SK-N-MC (cell line): ENCODE measurements around the gene ERCC4.
"Not testable (repeated sequence)": the region's sequence is repeated elsewhere in the genome, so short reads cannot be mapped to it uniquely, and the experiment has no call there.

ENCODE experiments used
- DNase-seq: peaks from one replicate; pipeline ENCODE4 v3.0.0-alpha.2; 2011; ENCODE audit warnings: low read depth, low spot score
- H3K27ac ChIP-seq: fragments of 200-600 bp; sonication (generic); 2 replicates; pipeline ENCODE4 v1.5.1; 2016; ENCODE audit warnings: mixed run types
- H3K36me3 ChIP-seq: fragments of 200-600 bp; sonication (generic); 2 replicates; pipeline ENCODE4 v1.6.1; 2017; ENCODE audit warnings: antibody characterized with exemption, low read length, mixed read lengths; ENCODE audit not compliant: insufficient read depth
- H3K4me3 ChIP-seq: fragments of 200-600 bp; sonication (generic); 2 replicates; pipeline ENCODE4 v1.5.1; 2016
- H3K9ac ChIP-seq: fragments of 200-600 bp; sonication (generic); 2 replicates; pipeline ENCODE4 v1.8.0; 2017; ENCODE audit warnings: mixed run types, mixed read lengths; ENCODE audit not compliant: insufficient read length
- H3K9me3 ChIP-seq: fragments of 200-600 bp; sonication (generic); 2 replicates; pipeline ENCODE4 v1.6.1; 2017; ENCODE audit warnings: low read depth, mild to moderate bottlenecking, antibody characterized with exemption, low read length, moderate library complexity, mixed read lengths
- EZH2 ChIP-seq: fragments of 200-600 bp; sonication (generic); IDR thresholded peaks from one replicate; pipeline ENCODE4 v1.6.1; 2017; ENCODE audit warnings: antibody characterized with exemption
- FOXP2 ChIP-seq: optimal IDR thresholded peaks from 2 replicates; pipeline ENCODE3; 2011; ENCODE audit warnings: mild to moderate bottlenecking, moderate library complexity; ENCODE audit not compliant: insufficient read depth; ENCODE audit errors: extremely low read length, control extremely low read depth
- POLR2AphosphoS5 ChIP-seq: IDR thresholded peaks from 2 replicates; pipeline ENCODE4 v1.6.1; 2012; ENCODE audit warnings: mild to moderate bottlenecking, low read depth, low read length, borderline replicate concordance

The ERCC4 gene

DNA sequence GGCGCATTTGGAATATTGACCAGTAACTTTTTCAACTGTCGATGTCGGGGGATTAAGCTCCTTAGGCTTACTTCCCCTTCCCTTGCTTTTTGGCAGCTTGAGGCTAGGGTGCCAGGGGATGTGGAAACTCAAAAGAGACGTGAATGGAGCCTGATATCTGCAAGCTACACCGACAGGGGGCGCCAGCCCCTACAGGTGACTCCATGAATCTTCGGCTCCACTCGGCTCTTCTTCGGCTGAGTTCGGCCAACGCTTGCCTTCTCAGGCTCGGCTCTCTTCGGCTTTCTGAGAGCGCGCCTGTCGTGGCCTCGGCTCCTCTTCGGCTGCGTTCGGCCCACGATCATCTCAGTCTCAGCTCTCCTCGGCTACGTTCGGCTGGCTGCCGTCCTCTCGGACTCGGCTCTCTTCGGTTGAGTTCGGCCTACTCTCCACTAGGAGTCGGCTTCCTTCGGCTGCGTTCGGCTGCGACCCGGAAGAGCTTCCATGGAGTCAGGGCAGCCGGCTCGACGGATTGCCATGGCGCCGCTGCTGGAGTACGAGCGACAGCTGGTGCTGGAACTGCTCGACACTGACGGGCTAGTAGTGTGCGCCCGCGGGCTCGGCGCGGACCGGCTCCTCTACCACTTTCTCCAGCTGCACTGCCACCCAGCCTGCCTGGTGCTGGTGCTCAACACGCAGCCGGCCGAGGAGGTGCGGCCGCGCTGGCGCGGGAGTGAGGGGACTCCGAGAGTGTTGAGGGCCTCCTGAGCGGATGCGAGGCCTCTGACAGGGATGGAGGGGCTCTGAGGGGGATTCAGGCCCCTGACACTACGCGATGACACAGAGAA is at the start of gene ERCC4:
Gene ERCC4, plus strand, starts transcription at position 472 of the 827 bp plus-strand sequence. Its CDS starts 12 bp downstream, at position 484.
- peak within 1 kb of the TSS; percentile 93 for H3K9ac ChIP-seq

DNA sequence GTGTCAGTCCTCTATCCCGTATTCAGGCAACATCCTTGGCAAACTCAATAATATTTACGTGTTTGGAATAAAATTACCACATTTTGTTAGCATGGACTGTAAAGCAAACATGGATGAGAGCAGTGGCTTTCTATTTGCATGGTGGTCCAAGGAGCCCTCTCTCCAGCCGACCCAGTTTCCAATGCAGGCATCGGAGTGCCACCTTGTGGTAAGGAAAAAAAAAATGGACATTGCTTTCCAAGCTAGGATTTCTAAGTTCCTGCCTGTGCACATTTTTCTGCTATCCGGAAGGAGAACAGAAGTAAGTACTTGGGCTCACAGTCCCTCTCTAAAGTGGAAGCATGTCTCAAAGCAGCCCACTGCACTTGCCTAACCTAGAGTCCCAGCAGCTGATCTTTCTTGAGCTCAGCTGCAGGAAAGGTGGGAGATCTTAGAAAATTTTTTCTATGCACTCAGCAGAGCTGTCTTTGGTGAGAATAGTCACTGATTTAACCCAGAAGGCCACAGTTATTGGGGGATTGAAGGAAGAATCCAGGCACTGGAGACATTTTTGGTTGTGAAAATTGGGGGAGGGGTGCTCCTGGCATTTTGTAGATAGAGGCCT is 46.0 kb upstream of the ERCC4 start:
- TF ChIP-seq EZH2 (no peak), POLR2AphosphoS5 (no peak), FOXP2 (no peak)
- H3K27ac ChIP-seq = peak overlapping the region; percentile 76
- peak overlapping the region; percentile 50 for H3K9ac ChIP-seq
- no peaks in the 10 kb centered on the region for H3K36me3 ChIP-seq
- 0 out of 2 replicates have a peak overlapping the region, but pooled peaks have one; percentile 24 for H3K4me3 ChIP-seq
- DNase-seq = peak; percentile 62
- no peaks in the 10 kb centered on the region for H3K9me3 ChIP-seq

More for the DNA sequence above, at the start of gene ERCC4:
- H3K4me3 ChIP-seq = peak within 1 kb of the TSS; percentile 94
- peak within 1 kb of the TSS; percentile 95 for H3K27ac ChIP-seq
- peaks cover 13% of the 10 kb centered on the region for H3K36me3 ChIP-seq
- TF ChIP-seq POLR2AphosphoS5 = peak; percentile 83; the same call in 1 of the 2 replicates
- TF ChIP-seq FOXP2 = peak; percentile 94
- no peak for TF ChIP-seq EZH2
- H3K9me3 ChIP-seq = no peaks in the 10 kb centered on the region
- peak; percentile 95 for DNase-seq

DNA sequence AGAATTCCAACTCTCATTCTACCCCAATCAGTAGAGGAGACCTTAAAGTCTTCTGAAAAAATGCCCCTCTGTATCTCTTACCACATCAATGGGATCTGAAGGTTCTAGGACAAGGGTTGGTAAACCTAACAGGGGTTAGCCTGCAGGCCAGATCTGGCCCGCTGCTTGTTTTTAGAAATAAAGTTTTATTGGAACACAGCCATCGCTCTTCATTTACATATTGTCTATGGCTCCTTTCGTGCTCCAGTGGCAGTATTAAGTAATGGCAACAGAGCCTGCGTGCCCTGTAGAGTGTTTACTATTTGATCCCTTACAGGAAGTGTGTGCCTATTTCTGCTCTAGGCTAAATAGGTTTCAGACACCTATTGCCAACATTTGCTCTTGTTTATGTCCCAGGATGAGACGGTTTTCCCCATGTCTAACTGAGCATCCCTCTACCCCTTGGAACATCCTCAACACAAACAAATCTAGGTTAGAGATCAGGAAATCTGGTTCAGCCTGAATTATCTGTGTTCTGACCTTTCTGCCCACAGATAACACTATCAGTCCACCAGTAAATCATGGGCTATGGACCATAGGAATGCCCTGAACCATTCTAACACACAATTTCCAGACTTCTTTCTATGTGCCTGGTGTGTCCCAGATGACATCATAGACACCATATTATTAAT is 44.2 kb upstream of the ERCC4 start:
- no peak overlapping the region for H3K9ac ChIP-seq
- no peak overlapping the region for H3K27ac ChIP-seq
- H3K4me3 ChIP-seq = no peak overlapping the region
- TF ChIP-seq EZH2 = no peak
- TF ChIP-seq POLR2AphosphoS5 = no peak
- TF ChIP-seq FOXP2 = no peak
- H3K36me3 ChIP-seq = no peaks in the 10 kb centered on the region
- DNase-seq = no peak
- H3K9me3 ChIP-seq = no peaks in the 10 kb centered on the region

DNA sequence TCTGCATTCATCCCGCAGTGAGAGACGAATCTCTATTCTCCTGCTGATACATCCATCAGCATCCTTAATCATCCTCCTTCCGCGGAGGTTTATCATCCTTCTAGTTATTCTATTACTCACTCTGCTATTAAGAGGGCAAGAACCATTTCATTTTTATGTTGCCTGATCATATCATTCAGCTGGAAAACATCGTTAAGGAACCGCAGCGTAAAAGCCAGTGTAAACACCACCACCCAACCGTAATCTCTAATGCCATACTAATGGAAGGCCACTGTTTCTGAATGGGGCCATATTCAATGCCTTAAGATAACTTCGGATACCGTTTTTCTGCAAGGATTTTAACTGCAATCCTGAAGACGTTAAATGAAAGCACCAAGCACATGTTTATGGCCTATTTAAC is 36.7 kb upstream of the ERCC4 start:
- no peak for DNase-seq
- no peak overlapping the region for H3K9ac ChIP-seq
- TF ChIP-seq POLR2AphosphoS5 = no peak
- no peak for TF ChIP-seq FOXP2
- no peak for TF ChIP-seq EZH2

GRCh38 chr16:13883881-13884280 is 36.1 kb upstream of the ERCC4 start:
- H3K9ac ChIP-seq = no peak overlapping the region
- peak overlapping the region; percentile 26 for H3K4me3 ChIP-seq
- peak overlapping the region; percentile 69 for H3K27ac ChIP-seq
- DNase-seq = no peak
- H3K9me3 ChIP-seq = no peaks in the 10 kb centered on the region
- no peaks in the 10 kb centered on the region for H3K36me3 ChIP-seq
- no peak; the same call in 1 of the 2 replicates for TF ChIP-seq POLR2AphosphoS5
- TF ChIP-seq FOXP2 = no peak
- no peak for TF ChIP-seq EZH2

More for the DNA sequence above, 36.7 kb upstream of the ERCC4 start:
- Histone ChIP-seq H3K36me3 (no peaks in the 10 kb centered on the region), H3K9me3 (no peaks in the 10 kb centered on the region), H3K27ac (peak overlapping the region; percentile 69), H3K4me3 (no peak overlapping the region)

GRCh38 chr16:13885700-13886099 is 34.3 kb upstream of the ERCC4 start:
- Histone ChIP-seq H3K4me3 (no peak overlapping the region), H3K9ac (no peak overlapping the region), H3K27ac (no peak overlapping the region), H3K36me3 (no peaks in the 10 kb centered on the region), H3K9me3 (no peaks in the 10 kb centered on the region)
- TF ChIP-seq EZH2 (no peak), FOXP2 (no peak), POLR2AphosphoS5 (no peak)
- DNase-seq = no peak

DNA sequence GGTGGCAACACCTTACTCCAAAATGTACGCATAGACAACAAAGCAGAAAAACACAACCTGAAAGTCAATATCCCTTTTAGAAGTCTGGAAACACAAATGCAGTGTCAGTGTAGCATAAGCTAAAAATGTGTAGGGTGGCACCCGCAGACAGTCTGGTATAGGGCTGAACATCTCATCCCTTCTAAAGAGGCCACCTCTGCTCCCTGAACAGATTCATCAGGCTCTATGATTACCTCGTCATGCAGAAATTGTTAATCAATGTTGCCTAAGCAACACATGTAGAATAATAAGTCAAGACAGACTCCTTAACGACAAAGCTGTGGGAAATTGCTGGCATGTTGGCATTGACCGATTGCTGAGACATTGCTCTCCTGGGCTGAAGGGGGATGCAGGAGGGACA is 33.3 kb upstream of the ERCC4 start:
- H3K27ac ChIP-seq = no peak overlapping the region

GRCh38 chr16:13889323-13889722 is 30.6 kb upstream of the ERCC4 start:
- not testable (repeated sequence) for H3K27ac ChIP-seq, DNase-seq, H3K9me3 ChIP-seq, H3K9ac ChIP-seq, H3K36me3 ChIP-seq, H3K4me3 ChIP-seq

More for the DNA sequence above, 33.3 kb upstream of the ERCC4 start:
- H3K36me3 ChIP-seq = no peaks in the 10 kb centered on the region
- no peak overlapping the region for H3K4me3 ChIP-seq
- TF ChIP-seq POLR2AphosphoS5 = no peak
- DNase-seq = no peak
- no peak overlapping the region for H3K9ac ChIP-seq
- no peaks in the 10 kb centered on the region for H3K9me3 ChIP-seq
